Stimulated activated memory B cell treated with anti-CD40 and anti-IgM and Interleukin-4, amounts not matched to agents 10 μg/mL and 1 μg/mL and 100 μg/mL, for 72 hours (primary cell): Measurements from ENCODE around the gene RPS6KA2.

ENCODE experiments used
- ATAC-seq: fragments of 150-1000 bp; cut with Tn5 transposase; 2 replicates; pipeline ENCODE4 v1.10.0; 2021
- H3K27ac Mint-ChIP-seq: one replicate; pipeline ENCODE4 v1.8.0; 2022; ENCODE audit warnings: mild to moderate bottlenecking, mixed read lengths
- H3K27me3 Mint-ChIP-seq: one replicate; pipeline ENCODE4 v1.8.0; 2022; ENCODE audit warnings: mixed read lengths
- H3K36me3 Mint-ChIP-seq: one replicate; pipeline ENCODE4 v1.8.0; 2022; ENCODE audit warnings: mixed read lengths
- H3K4me1 Mint-ChIP-seq: one replicate; pipeline ENCODE4 v1.8.0; 2022; ENCODE audit warnings: mixed read lengths
- H3K4me3 Mint-ChIP-seq: one replicate; pipeline ENCODE4 v1.8.0; 2022; ENCODE audit warnings: mild to moderate bottlenecking, moderate library complexity, mixed read lengths
- H3K9me3 Mint-ChIP-seq: one replicate; pipeline ENCODE4 v1.8.0; 2022; ENCODE audit warnings: mixed read lengths

Gene RPS6KA2

DNA sequence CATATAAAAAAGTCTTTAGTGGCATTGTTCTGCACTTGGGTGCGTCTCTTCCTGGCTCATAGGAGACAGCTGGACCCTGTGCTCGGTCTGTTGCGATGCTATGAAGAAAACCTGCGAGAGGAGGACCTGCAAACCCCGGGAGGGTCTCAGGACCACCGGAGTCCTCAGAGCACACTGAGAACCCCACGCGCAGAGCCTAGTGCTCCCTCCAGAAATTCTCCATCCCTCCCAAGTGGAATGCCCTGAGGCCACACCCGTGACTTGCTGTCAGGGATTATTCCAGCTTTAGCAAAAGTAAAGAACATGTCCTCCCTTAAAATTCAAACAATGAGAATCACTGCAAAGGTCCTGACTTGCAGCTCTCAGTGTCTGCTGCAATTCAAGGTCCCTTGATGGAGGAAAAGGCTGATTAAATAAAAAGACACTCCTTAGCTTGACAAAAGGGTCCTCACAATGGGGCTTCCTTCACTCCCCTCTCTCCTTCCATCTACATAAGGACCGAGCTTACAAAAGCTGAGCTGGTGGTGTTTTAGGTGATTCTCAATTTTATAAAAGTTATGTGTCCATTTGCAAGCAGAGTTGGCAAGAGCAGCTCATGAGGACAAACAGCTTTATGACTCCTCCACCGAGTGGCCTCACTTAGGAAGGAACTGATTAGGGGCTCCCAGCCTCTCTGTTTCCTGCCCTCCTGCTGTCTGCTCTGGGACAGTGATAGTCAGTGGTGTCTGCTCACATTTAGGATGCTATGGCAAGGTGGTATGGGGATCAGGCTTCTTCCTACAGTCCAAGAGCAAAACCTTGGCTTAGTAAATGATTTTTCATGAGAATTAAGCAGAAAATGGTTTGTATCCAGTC lies 137.5 kb downstream of the RPS6KA2 start:
- no peak overlapping the region for H3K4me3 Mint-ChIP-seq

DNA sequence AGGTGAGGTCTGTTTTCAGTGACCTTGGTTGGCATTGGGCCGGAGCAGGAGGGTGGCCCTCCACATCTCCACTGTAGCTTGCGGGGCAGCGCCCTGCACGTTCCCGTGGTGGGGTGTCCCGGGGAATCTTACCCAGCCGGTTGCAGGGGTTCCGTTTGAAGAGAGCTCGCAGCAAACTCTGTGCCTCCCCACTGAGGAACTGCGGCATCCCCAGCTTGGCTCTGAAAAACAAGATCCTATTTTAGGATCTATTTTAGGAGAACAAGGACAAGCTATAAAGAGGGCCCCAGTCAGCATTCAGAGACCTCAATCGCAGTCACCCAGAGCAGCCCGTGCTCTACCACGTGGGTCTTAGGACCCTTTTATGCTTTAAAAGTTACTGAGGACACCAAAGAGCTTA lies 138.3 kb downstream of the RPS6KA2 start:
- H3K27me3 Mint-ChIP-seq: no peaks in the 10 kb centered on the region
- peaks cover 20% of the 10 kb centered on the region for H3K36me3 Mint-ChIP-seq
- peaks cover 15% of the 10 kb centered on the region for H3K4me1 Mint-ChIP-seq
- H3K27ac Mint-ChIP-seq: peak overlapping the region; percentile 90
- no peak overlapping the region for H3K4me3 Mint-ChIP-seq
- H3K9me3 Mint-ChIP-seq: no peaks in the 10 kb centered on the region
- ATAC-seq: no peak

More for the DNA sequence above, 137.5 kb downstream of the RPS6KA2 start:
- Mint-ChIP-seq H3K4me1 (peaks cover 15% of the 10 kb centered on the region), H3K36me3 (peaks cover 24% of the 10 kb centered on the region), H3K9me3 (no peaks in the 10 kb centered on the region), H3K27me3 (no peaks in the 10 kb centered on the region), H3K27ac (peak overlapping the region; percentile 90)
- no peak for ATAC-seq

- Mint-ChIP-seq H3K36me3 (peaks cover 20% of the 10 kb centered on the region), H3K27ac (peak overlapping the region; percentile 90), H3K4me3 (peak overlapping the region; percentile 65), H3K9me3 (no peaks in the 10 kb centered on the region), H3K27me3 (no peaks in the 10 kb centered on the region), H3K4me1 (peaks cover 15% of the 10 kb centered on the region)
- peak; percentile 93 for ATAC-seq
Observed at GRCh38 chr6:166488076-166488685, 138.9 kb downstream of the RPS6KA2 start.

GRCh38 chr6:166487148-166487547 lies 139.9 kb downstream of the RPS6KA2 start:
- no peak for ATAC-seq
- no peaks in the 10 kb centered on the region for H3K27me3 Mint-ChIP-seq
- peaks cover 15% of the 10 kb centered on the region for H3K4me1 Mint-ChIP-seq
- peak overlapping the region; percentile 90 for H3K27ac Mint-ChIP-seq
- peaks cover 29% of the 10 kb centered on the region for H3K36me3 Mint-ChIP-seq
- H3K4me3 Mint-ChIP-seq: no peak overlapping the region
- no peaks in the 10 kb centered on the region for H3K9me3 Mint-ChIP-seq

DNA sequence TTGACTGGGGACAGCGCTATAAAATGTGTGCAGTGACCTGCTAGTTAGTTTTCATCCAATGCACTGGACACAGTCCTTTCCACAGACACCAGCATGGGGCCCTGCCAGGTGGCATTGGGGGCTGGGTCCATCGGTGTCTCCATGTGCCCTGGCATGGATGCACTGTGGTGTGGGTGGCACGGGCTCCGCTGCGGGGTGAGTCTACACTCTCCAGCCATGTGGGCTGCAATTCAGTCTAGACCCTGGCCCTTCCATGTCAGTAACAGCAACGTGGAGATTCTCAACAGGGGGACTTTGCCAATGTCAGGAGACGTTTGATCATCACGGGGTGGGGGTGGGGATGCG lies 140.5 kb downstream of the RPS6KA2 start:
- Mint-ChIP-seq H3K27ac (peak overlapping the region; percentile 90), H3K9me3 (no peaks in the 10 kb centered on the region), H3K4me1 (peaks cover 15% of the 10 kb centered on the region), H3K4me3 (no peak overlapping the region), H3K36me3 (peaks cover 35% of the 10 kb centered on the region), H3K27me3 (no peaks in the 10 kb centered on the region)
- ATAC-seq: no peak

- Mint-ChIP-seq H3K36me3 (peaks cover 35% of the 10 kb centered on the region), H3K4me1 (peaks cover 15% of the 10 kb centered on the region), H3K27ac (peak overlapping the region; percentile 90), H3K9me3 (no peaks in the 10 kb centered on the region), H3K27me3 (no peaks in the 10 kb centered on the region), H3K4me3 (no peak overlapping the region)
- no peak for ATAC-seq
Observed at GRCh38 chr6:166485651-166486535, 141.2 kb downstream of the RPS6KA2 start.

DNA sequence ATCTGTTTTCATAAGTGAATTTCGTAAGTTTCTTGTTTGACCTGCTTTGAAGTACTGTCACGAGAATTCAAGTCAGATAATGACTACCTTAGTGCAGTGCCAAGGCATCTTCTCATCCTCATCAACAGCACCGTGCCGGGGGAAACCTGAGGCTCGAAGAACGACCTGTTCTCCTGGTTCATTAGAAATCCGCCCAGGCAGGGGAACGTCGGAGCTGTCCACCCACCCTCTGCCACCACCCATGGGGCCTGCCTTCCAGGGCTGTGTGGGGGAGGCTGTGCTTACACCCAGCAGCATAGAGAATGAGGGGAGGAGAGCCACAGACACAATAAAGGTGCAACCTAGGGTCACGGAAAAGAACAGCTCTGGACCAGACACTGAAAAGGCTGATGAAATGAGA lies 142.2 kb downstream of the RPS6KA2 start:
- no peak for ATAC-seq
- Mint-ChIP-seq H3K27ac (no peak overlapping the region), H3K4me3 (no peak overlapping the region), H3K36me3 (peaks cover 36% of the 10 kb centered on the region), H3K4me1 (peaks cover 15% of the 10 kb centered on the region), H3K27me3 (no peaks in the 10 kb centered on the region), H3K9me3 (no peaks in the 10 kb centered on the region)

DNA sequence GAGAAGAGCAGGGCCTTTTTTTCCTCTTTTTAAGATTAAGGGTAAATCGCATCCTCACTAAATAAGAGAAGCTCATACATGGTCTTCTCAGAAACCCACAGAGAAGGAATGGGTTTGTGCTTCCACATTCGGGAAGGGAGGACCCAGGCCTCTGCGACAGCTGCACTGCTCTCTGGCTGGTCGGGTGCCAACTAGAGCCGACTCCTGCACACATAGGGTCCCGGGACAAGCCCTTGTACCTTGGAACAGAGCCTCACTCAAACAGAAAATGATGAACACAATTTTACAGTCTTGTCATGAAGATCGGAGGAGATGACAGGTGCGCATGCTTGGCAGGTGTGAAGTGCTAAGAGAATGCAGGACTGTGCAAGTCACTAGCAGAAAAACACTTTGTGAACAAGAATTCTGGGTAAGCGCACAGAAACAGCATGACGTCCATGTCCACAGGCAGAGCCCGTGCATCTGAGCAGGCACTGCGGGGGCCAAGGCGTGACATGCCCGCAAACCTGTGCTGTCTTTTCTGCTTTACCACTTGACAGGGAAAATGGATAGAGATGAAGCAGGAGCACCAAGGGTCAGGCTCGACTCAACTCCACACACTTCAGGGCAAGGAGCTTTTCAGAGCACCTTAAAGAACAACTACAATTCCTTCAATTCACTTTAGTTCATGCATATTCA lies 143.3 kb downstream of the RPS6KA2 start:
- no peak for ATAC-seq
- H3K4me1 Mint-ChIP-seq: peaks cover 15% of the 10 kb centered on the region
- peaks cover 38% of the 10 kb centered on the region for H3K36me3 Mint-ChIP-seq
- H3K9me3 Mint-ChIP-seq: no peaks in the 10 kb centered on the region
- H3K4me3 Mint-ChIP-seq: no peak overlapping the region
- H3K27me3 Mint-ChIP-seq: no peaks in the 10 kb centered on the region
- H3K27ac Mint-ChIP-seq: no peak overlapping the region

GRCh38 chr6:166483026-166483425 lies 144.0 kb downstream of the RPS6KA2 start:
- Mint-ChIP-seq H3K4me3 (no peak overlapping the region), H3K36me3 (peaks cover 42% of the 10 kb centered on the region), H3K9me3 (no peaks in the 10 kb centered on the region), H3K27ac (no peak overlapping the region), H3K4me1 (peaks cover 11% of the 10 kb centered on the region), H3K27me3 (no peaks in the 10 kb centered on the region)
- no peak for ATAC-seq

DNA sequence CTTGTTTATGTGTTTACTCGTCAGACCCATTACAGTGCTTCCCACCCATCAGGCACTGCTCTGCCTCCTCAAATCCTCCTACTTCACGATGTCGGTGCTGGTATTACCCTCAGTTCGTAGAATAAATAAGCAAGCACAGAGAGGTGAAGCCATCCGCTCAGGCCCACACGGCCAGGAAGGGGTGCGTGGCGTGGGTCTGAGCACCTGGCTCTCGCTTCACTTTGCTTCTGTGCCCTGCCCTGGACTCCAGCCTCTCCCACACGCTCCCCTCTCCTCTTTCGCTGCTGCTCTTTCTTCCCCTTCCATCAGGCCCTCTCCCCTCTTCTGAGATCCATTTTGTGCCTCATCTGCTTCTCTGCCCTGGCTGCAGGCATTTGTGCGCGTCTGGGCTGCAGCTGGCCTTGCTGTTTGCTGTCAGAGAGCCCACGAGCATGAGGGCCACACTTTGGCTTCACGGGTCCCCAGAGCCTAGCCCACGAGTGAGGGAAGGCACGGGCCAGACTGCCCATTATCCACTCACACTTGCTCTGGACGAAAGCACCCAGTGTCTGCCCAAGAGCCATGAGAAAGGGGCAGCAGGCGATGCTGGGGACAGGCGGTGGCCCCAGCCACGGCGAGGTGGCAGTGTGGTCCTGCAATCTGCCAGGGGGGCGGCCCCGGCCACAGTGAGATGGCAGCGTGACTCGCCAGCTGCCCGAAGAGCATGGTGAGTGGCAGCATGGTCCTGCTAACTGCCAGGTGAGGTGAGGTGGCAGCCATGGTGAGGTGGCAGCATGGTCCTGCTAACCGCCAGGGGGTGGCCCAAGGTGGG lies 148.1 kb downstream of the RPS6KA2 start:
- peaks cover 37% of the 10 kb centered on the region for H3K36me3 Mint-ChIP-seq
- peaks cover 10% of the 10 kb centered on the region for H3K27me3 Mint-ChIP-seq

GRCh38 chr6:166477647-166478365 lies 149.2 kb downstream of the RPS6KA2 start:
- peaks cover 10% of the 10 kb centered on the region for H3K27me3 Mint-ChIP-seq
- H3K4me1 Mint-ChIP-seq: peaks cover 5% of the 10 kb centered on the region
- no peak overlapping the region for H3K4me3 Mint-ChIP-seq
- H3K27ac Mint-ChIP-seq: no peak overlapping the region
- H3K9me3 Mint-ChIP-seq: no peaks in the 10 kb centered on the region
- no peak for ATAC-seq
- H3K36me3 Mint-ChIP-seq: peaks cover 27% of the 10 kb centered on the region

More for the DNA sequence above, 148.1 kb downstream of the RPS6KA2 start:
- no peak for ATAC-seq
- H3K9me3 Mint-ChIP-seq: no peaks in the 10 kb centered on the region
- H3K4me1 Mint-ChIP-seq: peaks cover 5% of the 10 kb centered on the region
- no peak overlapping the region for H3K27ac Mint-ChIP-seq
- no peak overlapping the region for H3K4me3 Mint-ChIP-seq

DNA sequence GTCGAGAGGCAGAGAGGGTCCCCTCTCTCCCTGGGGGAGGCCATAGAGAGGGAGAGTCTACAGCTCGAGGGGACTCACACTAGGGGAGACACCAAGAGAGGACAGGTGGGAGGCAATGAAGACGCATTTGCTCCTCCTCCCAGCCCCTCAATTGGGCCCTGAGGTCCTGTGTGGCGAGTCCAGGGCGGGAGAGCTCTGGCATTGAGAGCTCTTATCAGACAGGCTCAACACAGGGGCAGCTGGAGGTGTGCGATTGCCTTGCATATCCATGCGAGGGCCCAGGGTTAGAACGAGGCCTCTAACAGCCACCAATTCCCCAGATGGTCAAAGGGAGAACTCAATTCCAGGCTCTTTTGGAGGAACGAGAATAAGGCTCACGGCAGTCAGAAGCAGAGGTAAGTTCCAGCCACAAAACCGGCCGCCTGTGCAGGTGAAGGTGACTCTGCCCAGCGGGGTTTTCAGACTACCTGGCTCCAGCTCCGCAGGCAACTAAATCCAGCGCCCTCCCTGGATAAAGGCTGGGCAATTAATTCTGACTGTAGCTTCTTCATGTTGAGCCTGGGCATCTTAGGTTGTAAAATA lies 150.3 kb downstream of the RPS6KA2 start:
- ATAC-seq: no peak
- H3K27me3 Mint-ChIP-seq: peaks cover 10% of the 10 kb centered on the region
- no peak overlapping the region for H3K27ac Mint-ChIP-seq
- H3K36me3 Mint-ChIP-seq: peaks cover 16% of the 10 kb centered on the region
- H3K4me3 Mint-ChIP-seq: no peak overlapping the region
- H3K4me1 Mint-ChIP-seq: peaks cover 5% of the 10 kb centered on the region
- no peaks in the 10 kb centered on the region for H3K9me3 Mint-ChIP-seq

DNA sequence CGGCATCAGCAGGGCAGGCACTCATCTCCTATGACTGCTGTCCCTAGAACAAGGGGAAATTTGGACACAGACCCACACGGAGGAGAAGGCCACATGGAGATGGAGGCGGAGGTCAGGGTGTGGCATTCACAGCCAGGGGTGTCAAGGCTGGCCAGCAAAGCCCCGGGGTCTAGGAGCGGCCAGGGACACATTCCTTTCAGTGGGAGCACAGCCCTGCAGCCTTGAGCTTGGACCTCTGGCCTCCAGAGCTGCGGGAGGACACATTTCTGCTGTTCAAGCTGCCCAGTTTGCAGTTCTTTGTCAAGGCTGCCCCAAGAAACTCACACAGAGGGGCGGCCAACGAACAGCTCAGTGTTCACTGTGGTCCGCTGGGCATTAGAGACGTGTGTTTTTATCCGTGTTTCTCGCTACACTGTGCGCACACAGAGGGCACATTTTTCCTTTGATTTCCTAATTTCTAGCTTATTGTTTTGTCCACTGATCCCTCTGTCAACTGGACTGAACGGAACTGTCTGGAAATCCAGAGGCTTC lies 150.9 kb downstream of the RPS6KA2 start:
- Mint-ChIP-seq H3K4me1 (peaks cover 5% of the 10 kb centered on the region), H3K36me3 (peaks cover 14% of the 10 kb centered on the region), H3K4me3 (no peak overlapping the region), H3K9me3 (no peaks in the 10 kb centered on the region), H3K27me3 (peaks cover 10% of the 10 kb centered on the region), H3K27ac (no peak overlapping the region)
- ATAC-seq: no peak
